K562 (cell line): ENCODE data around the gene STX2. TPM values are rescaled to one million over a fixed set of nuclear protein-coding genes. Genes with fewer than 3 reads are reported as not detected.
A peak's percentile ranks its signal among the peaks of the same experiment; 100 is the strongest.

Experiments used
- CHD2 ChIP-seq: IDR thresholded peaks from 2 replicates; pipeline ENCODE4 v1.6.1; 2011; ENCODE audit warnings: low read depth, low read length
- CREB1 ChIP-seq, 2 experiments: sonication (generic) in 1 of 2; formaldehyde crosslinking in 1 of 2; IDR thresholded peaks; 2 replicates each; pipeline versions ENCODE4 v1.6.1 to v1.8.0; 2012 to 2022; ENCODE audit warnings: inconsistent platforms in 1 of 2, mild to moderate bottlenecking in 1 of 2, missing genetic modification reagents in 1 of 2, moderate library complexity in 1 of 2
- ELK1 ChIP-seq: sonication (generic); formaldehyde crosslinking; IDR thresholded peaks from 2 replicates; pipeline ENCODE4 v1.8.1; 2022; ENCODE audit warnings: missing genetic modification reagents
- ETV6 ChIP-seq, 3 experiments: fragments of 150-350 bp in 1 of 3; sonication (generic) in 1 of 3; formaldehyde crosslinking in 1 of 3; IDR thresholded peaks; 2 replicates each; pipeline versions ENCODE4 v1.6.1 to v1.8.0; 2014 to 2022; ENCODE audit warnings: borderline replicate concordance in 2 of 3, low read depth in 2 of 3, antibody characterized with exemption in 1 of 3, low read length in 1 of 3, mild to moderate bottlenecking in 1 of 3, missing genetic modification reagents in 1 of 3
- FIP1L1 ChIP-seq: fragments of 200-400 bp; formaldehyde crosslinking; IDR thresholded peaks from 2 replicates; pipeline ENCODE4 v1.6.1; 2018; ENCODE audit warnings: mild to moderate bottlenecking, low read depth, low read length; ENCODE audit not compliant: poor library complexity, severe bottlenecking
- GABPB1 ChIP-seq: sonication (generic); formaldehyde crosslinking; IDR thresholded peaks from 2 replicates; pipeline ENCODE4 v1.8.0; 2022; ENCODE audit warnings: mild to moderate bottlenecking, missing genetic modification reagents
- HOXB6 ChIP-seq: fragments of 250-450 bp; sonication (Bioruptor Pico); IDR thresholded peaks from 2 replicates; pipeline ENCODE4 v1.5.1; 2022; ENCODE audit warnings: mild to moderate bottlenecking, borderline replicate concordance
- ID3 ChIP-seq, 2 experiments: fragments of 250-450 bp in 1 of 2; fragments of 450-650 bp in 1 of 2; sonication (Bioruptor Pico) in 1 of 2; IDR thresholded peaks; 2 replicates each; pipeline versions ENCODE4 v1.6.1 to v1.8.0; 2016 to 2021; ENCODE audit warnings: mild to moderate bottlenecking in 2 of 2, moderate library complexity in 2 of 2, missing compliant biosample characterization in 1 of 2, missing genetic modification characterization in 1 of 2
- NFIC ChIP-seq: fragments of 450-650 bp; IDR thresholded peaks from 2 replicates; pipeline ENCODE4 v1.6.1; 2017; ENCODE audit warnings: mild to moderate bottlenecking, inconsistent platforms
- NR2C1 ChIP-seq, 2 experiments: fragments of 450-650 bp; IDR thresholded peaks; 2 replicates each; pipeline ENCODE4 v1.6.1; 2017; ENCODE audit warnings: mild to moderate bottlenecking in 2 of 2, antibody characterized with exemption in 1 of 2, inconsistent platforms in 1 of 2, missing compliant biosample characterization in 1 of 2, missing genetic modification characterization in 1 of 2
- RBBP5 ChIP-seq: fragments of 200-600 bp; sonication (generic); IDR thresholded peaks from 2 replicates; pipeline ENCODE4 v1.6.1; 2012; ENCODE audit warnings: borderline replicate concordance, mild to moderate bottlenecking, low read length, control low read depth, inconsistent platforms; ENCODE audit not compliant: insufficient read depth, poor library complexity, severe bottlenecking
- SNIP1 ChIP-seq: fragments of 450-650 bp; IDR thresholded peaks from 2 replicates; pipeline ENCODE4 v1.7.1; 2017; ENCODE audit warnings: low read depth, mild to moderate bottlenecking
- SP1 ChIP-seq: sonication (generic); formaldehyde crosslinking; IDR thresholded peaks from 2 replicates; pipeline ENCODE4 v1.8.1; 2022; ENCODE audit warnings: mild to moderate bottlenecking, missing genetic modification reagents
- STAT5A ChIP-seq: IDR thresholded peaks from 2 replicates; pipeline ENCODE4 v1.6.1; 2012; ENCODE audit warnings: low read length, inconsistent platforms, borderline replicate concordance
- TARDBP ChIP-seq: fragments of 450-650 bp; IDR thresholded peaks from 2 replicates; pipeline ENCODE4 v1.6.1; 2016
- TBL1XR1 ChIP-seq, 2 experiments: IDR thresholded peaks; 2 replicates each; pipeline ENCODE4 v1.6.1; 2012; ENCODE audit warnings: improper control_type of control experiment in 2 of 2, low read length in 2 of 2, mild to moderate bottlenecking in 1 of 2
- USF1 ChIP-seq: sonication (generic); formaldehyde crosslinking; IDR thresholded peaks from 2 replicates; pipeline ENCODE4 v1.9.0; 2022; ENCODE audit warnings: mild to moderate bottlenecking, missing genetic modification reagents
- ZBTB49 ChIP-seq: sonication (generic); formaldehyde crosslinking; IDR thresholded peaks from 2 replicates; pipeline ENCODE4 v1.8.0; 2022; ENCODE audit warnings: missing genetic modification reagents, mild to moderate bottlenecking, borderline replicate concordance
- ZNF143 ChIP-seq: sonication (generic); formaldehyde crosslinking; IDR thresholded peaks from 2 replicates; pipeline ENCODE4 v1.9.0; 2022; ENCODE audit warnings: mild to moderate bottlenecking, missing genetic modification reagents
- ZNF274 ChIP-seq: IDR thresholded peaks from 2 replicates; pipeline ENCODE4 v1.6.1; 2011; ENCODE audit warnings: low read depth, mild to moderate bottlenecking, low read length, moderate library complexity, borderline replicate concordance
- ZNF41 ChIP-seq: fragments of 250-450 bp; sonication (Bioruptor Pico); conservative IDR thresholded peaks from 2 replicates; pipeline ENCODE4 v1.4.0; 2020; ENCODE audit warnings: mild to moderate bottlenecking
- polyA plus RNA-seq, 8 experiments: library from polyadenylated mRNA; depleted of rRNA in 4 of 8; stranded (reverse) in 5 of 8; unstranded in 3 of 8; fragments of >200 nt; fragmentation: Nextera tagmentation in 2 of 8; fragmentation: Illumina TruSeq in 1 of 8; extraction: Ambion mirVana in 2 of 8; extraction: Trizol in 1 of 8; gene quantifications; 2 replicates each; pipeline versions ENCODE4 v1.2.1 to v1.2.3, GENCODE V29; 2011 to 2014; ENCODE audit warnings: inconsistent platforms in 1 of 8, missing spikeins in 1 of 8
- total RNA-seq, 7 experiments: library from RNA; depleted of rRNA in 6 of 7; stranded (reverse); fragments of >200 nt in 6 of 7; fragmentation: Illumina TruSeq in 2 of 7; extraction: Trizol in 2 of 7; gene quantifications; 2 replicates each; pipeline versions ENCODE4 v1.2.1 to v1.2.3, GENCODE V29; 2011 to 2021; ENCODE audit warnings: low replicate concordance in 1 of 7

The STX2 gene
- total and polyA plus RNA-seq, 9 of the 15 experiments (the other 6 are each of a cell fraction or from before 2014, with no cell fraction given), result 22.2 to 54.6 (median 30.8) TPM

- TF ChIP-seq RBBP5, result no peak
- no peak for TF ChIP-seq FIP1L1
- TF ChIP-seq ZNF274, result no peak
- TF ChIP-seq NR2C1 (IDR thresholded peaks at IDR 0.05), result 0 out of 2 replicates have a peak, but pooled peaks have one; percentile 16
- TF ChIP-seq NR2C1 (tag; IDR thresholded peaks at IDR 0.05), result no peak
- TF ChIP-seq ZNF143 (CRISPR knock-in tag), result 0 out of 2 replicates have a peak, but pooled peaks have one; percentile 9
- TF ChIP-seq STAT5A, result no peak
- no peak for TF ChIP-seq ETV6 (IDR thresholded peaks at IDR 0.05; ENCODE audit: borderline replicate concordance in 1 of 2, low read depth in 2 of 2, low read length in 1 of 2)
- no peak; the same call in 1 of the 2 replicates for TF ChIP-seq ETV6 (CRISPR knock-in tag; IDR thresholded peaks at IDR 0.05; ENCODE audit: borderline replicate concordance)
- no peak for TF ChIP-seq CHD2
- no peak for TF ChIP-seq ID3 (CRISPR knock-in tag; IDR thresholded peaks at IDR 0.05)
- no peak for TF ChIP-seq ID3 (tag; IDR thresholded peaks at IDR 0.05)
- no peak; the same call in 1 of the 2 replicates for TF ChIP-seq NFIC
- TF ChIP-seq ELK1, result no peak
- TF ChIP-seq TBL1XR1 (IDR thresholded peaks at IDR 0.05; ENCODE audit: low read length in 2 of 2), result peak in 1 of 2 experiments; percentile 75; a peak in 1 of 4 replicates
- no peak for TF ChIP-seq HOXB6 (CRISPR knock-in tag)
- TF ChIP-seq TARDBP, result peak; percentile 98
- TF ChIP-seq SNIP1, result peak; percentile 70; the same call in 1 of the 2 replicates
- peak; percentile 70 for TF ChIP-seq SP1
- TF ChIP-seq GABPB1 (CRISPR knock-in tag), result peak; percentile 82
- no peak for TF ChIP-seq ZNF41
- TF ChIP-seq USF1, result peak; percentile 86
- TF ChIP-seq ZBTB49 (CRISPR knock-in tag), result no peak; the same call in 1 of the 2 replicates
- peak; percentile 96 for TF ChIP-seq CREB1 (IDR thresholded peaks at IDR 0.05)
- peak; percentile 87 for TF ChIP-seq CREB1 (CRISPR knock-in tag; IDR thresholded peaks at IDR 0.05)
Observed at GRCh38 chr12:130764475-130765185, 74.4 kb downstream of the STX2 start (continued).
